Sigmoid colon (tissue), 4 donors: ENCODE measurements around the gene PRR23C.

Source experiments
- CTCF ChIP-seq, 4 experiments: fragments of 450-650 bp in 3 of 4; fragments of 200-600 bp in 1 of 4; IDR thresholded peaks; one replicate each; pipeline ENCODE4 v1.5.1; 2016 to 2019; ENCODE audit warnings: antibody characterized with exemption in 4 of 4, mild to moderate bottlenecking in 3 of 4, moderate library complexity in 2 of 4
- EP300 ChIP-seq, 4 donors: sonication (generic); formaldehyde crosslinking; IDR thresholded peaks; one replicate each; pipeline ENCODE4 v1.6.1; 2017; ENCODE audit warnings: antibody characterized with exemption in 4 of 4
- POLR2A ChIP-seq, 2 donors: fragments of 450-650 bp; IDR thresholded peaks; one replicate each; pipeline ENCODE4 v1.6.1; 2016; ENCODE audit warnings: antibody characterized with exemption in 2 of 2, mild to moderate bottlenecking in 2 of 2, moderate library complexity in 2 of 2

GRCh38 chr3:139024968-139025367 is 19.7 kb downstream of the PRR23C start:
- TF ChIP-seq EP300 (IDR thresholded peaks at IDR 0.05) (no peak), CTCF (IDR thresholded peaks at IDR 0.05) (no peak), POLR2A (IDR thresholded peaks at IDR 0.05) (no peak)
